Measurements from ENCODE around the gene POU2AF3.
"Not testable (repeated sequence)": the region's sequence is repeated elsewhere in the genome, so short reads cannot be mapped to it uniquely, and the experiment has no call there.

POU2AF3 gene

GRCh38 chr11:111264646-111265045, 33.7 kb upstream of the POU2AF3 start:
- no peak for TF ChIP-seq CTCF (IDR thresholded peaks at IDR 0.05; ENCODE audit: borderline replicate concordance, insufficient read depth, low read depth, low read length)
- no peak overlapping the region for H3K4me3 ChIP-seq (ENCODE audit: low read depth, low read length)

- H3K4me3 ChIP-seq (ENCODE audit: low read depth, low read length), result no peak overlapping the region
- TF ChIP-seq CTCF (IDR thresholded peaks at IDR 0.05; ENCODE audit: borderline replicate concordance, insufficient read depth, low read depth, low read length), result no peak
Measured at GRCh38 chr11:111265421-111265820, 32.9 kb upstream of the POU2AF3 start.

- not testable (repeated sequence) for H3K4me3 ChIP-seq (ENCODE audit: low read depth, low read length)
Measured at GRCh38 chr11:111268303-111268702, 30.0 kb upstream of the POU2AF3 start.

- no peak overlapping the region for H3K4me3 ChIP-seq (ENCODE audit: low read depth, low read length)
- no peak for TF ChIP-seq CTCF (IDR thresholded peaks at IDR 0.05; ENCODE audit: borderline replicate concordance, insufficient read depth, low read depth, low read length)
Measured at GRCh38 chr11:111269146-111269868, 29.0 kb upstream of the POU2AF3 start.

GRCh38 chr11:111272420-111272819, 25.9 kb upstream of the POU2AF3 start:
- no peak for TF ChIP-seq CTCF (IDR thresholded peaks at IDR 0.05; ENCODE audit: borderline replicate concordance, insufficient read depth, low read depth, low read length)
- H3K4me3 ChIP-seq (ENCODE audit: low read depth, low read length), result no peak overlapping the region

- H3K4me3 ChIP-seq (ENCODE audit: low read depth, low read length), result no peak overlapping the region
- no peak for TF ChIP-seq CTCF (IDR thresholded peaks at IDR 0.05; ENCODE audit: borderline replicate concordance, insufficient read depth, low read depth, low read length)
Measured at GRCh38 chr11:111282562-111283075, 15.7 kb upstream of the POU2AF3 start.

GRCh38 chr11:111283945-111284481, 14.3 kb upstream of the POU2AF3 start:
- no peak for TF ChIP-seq CTCF (IDR thresholded peaks at IDR 0.05; ENCODE audit: borderline replicate concordance, insufficient read depth, low read depth, low read length)
- H3K4me3 ChIP-seq (ENCODE audit: low read depth, low read length), result no peak overlapping the region

Measured in GM12875 (cell line).